ENCODE data around the gene SORCS1. TPM values are rescaled to one million over a fixed set of nuclear protein-coding genes. Genes with fewer than 3 reads are reported as not detected.

The SORCS1 gene
- total and polyA plus RNA-seq, 4 donors = 0.08 to 0.21 (median 0.09) TPM; not detected in 1

DNA sequence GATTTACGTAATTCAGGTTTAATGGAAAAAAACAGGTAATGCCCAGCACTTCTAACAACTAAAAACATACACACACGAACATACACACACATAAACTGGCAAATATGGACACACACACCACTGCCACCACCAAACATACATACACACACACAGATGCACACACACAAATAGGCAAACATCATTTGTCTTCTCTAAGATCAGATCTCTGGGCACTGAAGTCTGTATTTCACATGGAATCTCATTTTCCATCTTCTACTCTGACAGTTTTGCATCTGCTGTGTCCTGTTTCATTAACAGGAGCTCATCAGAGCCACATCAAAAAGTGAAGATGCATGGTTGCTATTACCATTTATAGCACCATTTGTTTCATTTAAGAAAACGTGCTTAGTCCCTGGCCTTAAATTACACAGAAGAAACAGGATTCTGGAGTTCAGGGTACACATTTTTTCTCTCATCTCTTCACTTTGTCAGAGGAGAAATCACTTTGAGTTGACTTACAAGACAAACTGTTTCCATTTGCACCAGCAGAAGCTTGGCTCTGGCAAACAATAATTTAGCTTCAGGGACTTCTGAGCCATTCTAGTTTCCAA is 165.3 kb downstream of the SORCS1 start:
- Histone ChIP-seq H3K4me3 (ENCODE audit: low read depth in 1 of 3, low read length in 3 of 3) (no peak overlapping the region), H3K27me3 (ENCODE audit: control insufficient read depth in 4 of 4, insufficient read depth in 4 of 4, low read length in 3 of 4) (no peaks in the 10 kb centered on the region), H3K27ac (ENCODE audit: low read depth in 1 of 2, low read length in 2 of 2) (no peak overlapping the region), H3K9ac (ENCODE audit: low read depth in 1 of 2, low read length in 2 of 2) (no peak overlapping the region), H3K4me1 (ENCODE audit: control insufficient read depth in 4 of 4, insufficient read depth in 4 of 4, low read length in 3 of 4) (no peaks in the 10 kb centered on the region), H3K36me3 (ENCODE audit: control insufficient read depth in 4 of 4, insufficient read depth in 3 of 4, low read depth in 1 of 4, low read length in 3 of 4) (no peaks in the 10 kb centered on the region), H3K9me3 (ENCODE audit: control insufficient read depth in 4 of 4, low read length in 3 of 4) (no peaks in the 10 kb centered on the region)
- WGBS = 70% methylated on average over 3 of the region's 3 CpGs
- TF ChIP-seq FOXA1 (IDR thresholded peaks at IDR 0.05) (no peak), FOXA2 (IDR thresholded peaks at IDR 0.05) (no peak), YY1 (IDR thresholded peaks at IDR 0.05) (no peak), JUND (IDR thresholded peaks at IDR 0.05) (no peak), RAD21 (IDR thresholded peaks at IDR 0.05) (no peak), EGR1 (IDR thresholded peaks at IDR 0.05; ENCODE audit: low read depth in 2 of 2) (no peak)
- TF ChIP-seq, protein P1, sequence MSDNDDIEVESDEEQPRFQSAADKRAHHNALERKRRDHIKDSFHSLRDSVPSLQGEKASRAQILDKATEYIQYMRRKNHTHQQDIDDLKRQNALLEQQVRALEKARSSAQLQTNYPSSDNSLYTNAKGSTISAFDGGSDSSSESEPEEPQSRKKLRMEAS (IDR thresholded peaks at IDR 0.05) = no peak
- DNase-seq (ENCODE audit: low spot score) = no peak

DNA sequence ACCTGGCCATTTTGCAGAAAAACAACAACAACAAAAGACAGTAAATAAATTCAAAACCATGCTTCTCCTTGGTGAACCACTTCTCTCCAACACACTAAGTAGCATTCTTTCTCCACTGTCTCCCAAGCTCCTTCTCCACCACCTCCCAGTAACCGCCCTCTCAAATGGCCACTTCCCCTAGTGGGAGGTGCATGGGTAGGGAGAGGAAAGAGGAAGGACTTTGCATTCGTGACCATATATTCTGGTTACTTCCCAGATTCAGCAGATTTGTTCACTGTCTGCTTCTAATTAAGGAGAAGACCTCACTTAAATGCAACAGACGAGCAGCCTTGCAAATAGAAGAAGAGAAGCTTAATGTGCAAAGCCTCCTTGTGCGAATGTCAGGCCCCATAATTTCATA is 166.8 kb downstream of the SORCS1 start:
- H3K27me3 ChIP-seq (ENCODE audit: control insufficient read depth in 4 of 4, insufficient read depth in 4 of 4, low read length in 3 of 4) = no peaks in the 10 kb centered on the region
- no peak for DNase-seq (ENCODE audit: low spot score)
- no peak overlapping the region for H3K4me3 ChIP-seq (ENCODE audit: low read depth in 1 of 3, low read length in 3 of 3)
- 78% methylated on average over 4 of the region's 4 CpGs for WGBS
- H3K4me1 ChIP-seq (ENCODE audit: control insufficient read depth in 4 of 4, insufficient read depth in 4 of 4, low read length in 3 of 4) = no peaks in the 10 kb centered on the region
- H3K36me3 ChIP-seq (ENCODE audit: control insufficient read depth in 4 of 4, insufficient read depth in 3 of 4, low read depth in 1 of 4, low read length in 3 of 4) = no peaks in the 10 kb centered on the region
- TF ChIP-seq, protein P2, sequence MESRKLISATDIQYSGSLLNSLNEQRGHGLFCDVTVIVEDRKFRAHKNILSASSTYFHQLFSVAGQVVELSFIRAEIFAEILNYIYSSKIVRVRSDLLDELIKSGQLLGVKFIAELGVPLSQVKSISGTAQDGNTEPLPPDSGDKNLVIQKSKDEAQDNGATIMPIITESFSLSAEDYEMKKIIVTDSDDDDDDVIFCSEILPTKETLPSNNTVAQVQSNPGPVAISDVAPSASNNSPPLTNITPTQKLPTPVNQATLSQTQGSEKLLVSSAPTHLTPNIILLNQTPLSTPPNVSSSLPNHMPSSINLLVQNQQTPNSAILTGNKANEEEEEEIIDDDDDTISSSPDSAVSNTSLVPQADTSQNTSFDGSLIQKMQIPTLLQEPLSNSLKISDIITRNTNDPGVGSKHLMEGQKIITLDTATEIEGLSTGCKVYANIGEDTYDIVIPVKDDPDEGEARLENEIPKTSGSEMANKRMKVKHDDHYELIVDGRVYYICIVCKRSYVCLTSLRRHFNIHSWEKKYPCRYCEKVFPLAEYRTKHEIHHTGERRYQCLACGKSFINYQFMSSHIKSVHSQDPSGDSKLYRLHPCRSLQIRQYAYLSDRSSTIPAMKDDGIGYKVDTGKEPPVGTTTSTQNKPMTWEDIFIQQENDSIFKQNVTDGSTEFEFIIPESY (IDR thresholded peaks at IDR 0.05) = no peak
- TF ChIP-seq RXRA (IDR thresholded peaks at IDR 0.05) (no peak), TAF1 (conservative IDR thresholded peaks at IDR 0.05) (no peak), FOXA2 (IDR thresholded peaks at IDR 0.05) (no peak), NR2F2 (IDR thresholded peaks at IDR 0.05) (no peak), SP1 (IDR thresholded peaks at IDR 0.05) (no peak), JUND (IDR thresholded peaks at IDR 0.05) (no peak), FOXA1 (IDR thresholded peaks at IDR 0.05) (no peak), GABPA (IDR thresholded peaks at IDR 0.05 in 1 of 2, conservative IDR thresholded peaks at IDR 0.05 in 1 of 2) (no peak), RAD21 (IDR thresholded peaks at IDR 0.05) (no peak)
- TF ChIP-seq, protein P3, sequence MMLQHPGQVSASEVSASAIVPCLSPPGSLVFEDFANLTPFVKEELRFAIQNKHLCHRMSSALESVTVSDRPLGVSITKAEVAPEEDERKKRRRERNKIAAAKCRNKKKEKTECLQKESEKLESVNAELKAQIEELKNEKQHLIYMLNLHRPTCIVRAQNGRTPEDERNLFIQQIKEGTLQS (IDR thresholded peaks at IDR 0.05) = no peak
- TF ChIP-seq, protein P4, sequence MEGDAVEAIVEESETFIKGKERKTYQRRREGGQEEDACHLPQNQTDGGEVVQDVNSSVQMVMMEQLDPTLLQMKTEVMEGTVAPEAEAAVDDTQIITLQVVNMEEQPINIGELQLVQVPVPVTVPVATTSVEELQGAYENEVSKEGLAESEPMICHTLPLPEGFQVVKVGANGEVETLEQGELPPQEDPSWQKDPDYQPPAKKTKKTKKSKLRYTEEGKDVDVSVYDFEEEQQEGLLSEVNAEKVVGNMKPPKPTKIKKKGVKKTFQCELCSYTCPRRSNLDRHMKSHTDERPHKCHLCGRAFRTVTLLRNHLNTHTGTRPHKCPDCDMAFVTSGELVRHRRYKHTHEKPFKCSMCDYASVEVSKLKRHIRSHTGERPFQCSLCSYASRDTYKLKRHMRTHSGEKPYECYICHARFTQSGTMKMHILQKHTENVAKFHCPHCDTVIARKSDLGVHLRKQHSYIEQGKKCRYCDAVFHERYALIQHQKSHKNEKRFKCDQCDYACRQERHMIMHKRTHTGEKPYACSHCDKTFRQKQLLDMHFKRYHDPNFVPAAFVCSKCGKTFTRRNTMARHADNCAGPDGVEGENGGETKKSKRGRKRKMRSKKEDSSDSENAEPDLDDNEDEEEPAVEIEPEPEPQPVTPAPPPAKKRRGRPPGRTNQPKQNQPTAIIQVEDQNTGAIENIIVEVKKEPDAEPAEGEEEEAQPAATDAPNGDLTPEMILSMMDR (IDR thresholded peaks at IDR 0.05; ENCODE audit: low read depth, low read length, missing input control) = no peak
- TF ChIP-seq, protein P5, sequence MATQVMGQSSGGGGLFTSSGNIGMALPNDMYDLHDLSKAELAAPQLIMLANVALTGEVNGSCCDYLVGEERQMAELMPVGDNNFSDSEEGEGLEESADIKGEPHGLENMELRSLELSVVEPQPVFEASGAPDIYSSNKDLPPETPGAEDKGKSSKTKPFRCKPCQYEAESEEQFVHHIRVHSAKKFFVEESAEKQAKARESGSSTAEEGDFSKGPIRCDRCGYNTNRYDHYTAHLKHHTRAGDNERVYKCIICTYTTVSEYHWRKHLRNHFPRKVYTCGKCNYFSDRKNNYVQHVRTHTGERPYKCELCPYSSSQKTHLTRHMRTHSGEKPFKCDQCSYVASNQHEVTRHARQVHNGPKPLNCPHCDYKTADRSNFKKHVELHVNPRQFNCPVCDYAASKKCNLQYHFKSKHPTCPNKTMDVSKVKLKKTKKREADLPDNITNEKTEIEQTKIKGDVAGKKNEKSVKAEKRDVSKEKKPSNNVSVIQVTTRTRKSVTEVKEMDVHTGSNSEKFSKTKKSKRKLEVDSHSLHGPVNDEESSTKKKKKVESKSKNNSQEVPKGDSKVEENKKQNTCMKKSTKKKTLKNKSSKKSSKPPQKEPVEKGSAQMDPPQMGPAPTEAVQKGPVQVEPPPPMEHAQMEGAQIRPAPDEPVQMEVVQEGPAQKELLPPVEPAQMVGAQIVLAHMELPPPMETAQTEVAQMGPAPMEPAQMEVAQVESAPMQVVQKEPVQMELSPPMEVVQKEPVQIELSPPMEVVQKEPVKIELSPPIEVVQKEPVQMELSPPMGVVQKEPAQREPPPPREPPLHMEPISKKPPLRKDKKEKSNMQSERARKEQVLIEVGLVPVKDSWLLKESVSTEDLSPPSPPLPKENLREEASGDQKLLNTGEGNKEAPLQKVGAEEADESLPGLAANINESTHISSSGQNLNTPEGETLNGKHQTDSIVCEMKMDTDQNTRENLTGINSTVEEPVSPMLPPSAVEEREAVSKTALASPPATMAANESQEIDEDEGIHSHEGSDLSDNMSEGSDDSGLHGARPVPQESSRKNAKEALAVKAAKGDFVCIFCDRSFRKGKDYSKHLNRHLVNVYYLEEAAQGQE (IDR thresholded peaks at IDR 0.05) = no peak
- TF ChIP-seq, protein P1 (IDR thresholded peaks at IDR 0.05) = no peak
- H3K9ac ChIP-seq (ENCODE audit: low read depth in 1 of 2, low read length in 2 of 2) = no peak overlapping the region
- no peak overlapping the region for H3K27ac ChIP-seq (ENCODE audit: low read depth in 1 of 2, low read length in 2 of 2)
- H3K9me3 ChIP-seq (ENCODE audit: control insufficient read depth in 4 of 4, low read length in 3 of 4) = no peaks in the 10 kb centered on the region
